Left ventricle myocardium superior (tissue), 1 donor: ENCODE data around the gene LTV1. TPM values are rescaled to one million over a fixed set of nuclear protein-coding genes. Genes with fewer than 3 reads are reported as not detected.
"Not testable (repeated sequence)": the region's sequence is repeated elsewhere in the genome, so short reads cannot be mapped to it uniquely, and the experiment has no call there.

Source experiments
- ATAC-seq: fragments of 200-7000 bp; cut with Tn5 transposase; one replicate; pipeline ENCODE4 v1.9.1; 2020; ENCODE audit warnings: mild to moderate bottlenecking, moderate library complexity
- DNase-seq: peaks from one replicate; pipeline ENCODE4 v3.0.0-alpha.2; 2020
- intact Hi-C: fragments of 100-400 bp; cut with micrococcal nuclease; formaldehyde crosslinking; loops from one replicate; pipeline ENCODE4 v1.11.0; 2022
- long read RNA-seq: library from polyadenylated mRNA; unstranded; transcript quantifications from one replicate; pipeline ENCODE4 v2.0.0, GENCODE V29; 2021
- total RNA-seq: library from RNA; stranded (reverse); fragmentation: NEBNext Ultra II Directional; extraction: Animal tissue kit (Norgen Biotek cat#: 25700); gene quantifications from one replicate; pipeline ENCODE4 v1.2.1, GENCODE V29; 2021
- donor health status: DM: no; HTN: yes; CAD: no; lungs with severe emphysema.

The LTV1 gene, protein sequence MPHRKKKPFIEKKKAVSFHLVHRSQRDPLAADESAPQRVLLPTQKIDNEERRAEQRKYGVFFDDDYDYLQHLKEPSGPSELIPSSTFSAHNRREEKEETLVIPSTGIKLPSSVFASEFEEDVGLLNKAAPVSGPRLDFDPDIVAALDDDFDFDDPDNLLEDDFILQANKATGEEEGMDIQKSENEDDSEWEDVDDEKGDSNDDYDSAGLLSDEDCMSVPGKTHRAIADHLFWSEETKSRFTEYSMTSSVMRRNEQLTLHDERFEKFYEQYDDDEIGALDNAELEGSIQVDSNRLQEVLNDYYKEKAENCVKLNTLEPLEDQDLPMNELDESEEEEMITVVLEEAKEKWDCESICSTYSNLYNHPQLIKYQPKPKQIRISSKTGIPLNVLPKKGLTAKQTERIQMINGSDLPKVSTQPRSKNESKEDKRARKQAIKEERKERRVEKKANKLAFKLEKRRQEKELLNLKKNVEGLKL
- total RNA-seq = 12.6 TPM
- long read RNA-seq, transcript LTV1-201 (11 exons, 1,847 nt) = major isoform, 22 of 29 reads
- long read RNA-seq, partial matches to known transcripts = 5 of 29 reads
- long read RNA-seq, other reads (novel, unspliced or antisense) = 2 of 29 reads

- intact Hi-C loops = no loop called here
- ATAC-seq (peak; percentile 100), DNase-seq (peak; percentile 97)
These were observed at the start of gene LTV1 for GRCh38 chr6:143842902-143843676. LTV1 (plus strand) TSS chr6:143843338; CDS start chr6:143843478, 140 bp downstream.

DNA sequence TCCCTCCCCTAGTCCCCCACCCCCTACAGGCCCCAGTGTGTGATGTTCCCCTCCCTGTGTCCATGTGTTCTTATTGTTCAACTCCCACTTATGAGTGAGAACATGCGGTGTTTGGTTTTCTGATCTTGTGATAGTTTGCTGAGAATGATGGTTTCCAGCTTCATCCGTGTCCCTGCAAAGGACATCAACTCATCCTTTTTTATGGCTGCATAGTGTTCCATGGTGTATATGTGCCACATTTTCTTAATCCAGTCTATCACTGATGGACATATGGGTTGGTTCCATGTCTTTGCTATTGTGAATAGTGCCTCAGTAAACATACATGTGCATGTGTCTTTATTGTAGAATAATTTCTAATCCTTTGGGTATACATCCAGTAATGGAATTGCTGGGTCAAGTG, 46.6 kb upstream of the LTV1 start:
- ATAC-seq, DNase-seq: not testable (repeated sequence)

GRCh38 chr6:143798487-143798886, 44.7 kb upstream of the LTV1 start:
- ATAC-seq, intact Hi-C loops, DNase-seq: not testable (repeated sequence)

More for the DNA sequence above, 46.6 kb upstream of the LTV1 start:
- intact Hi-C loops = not testable (repeated sequence)

DNA sequence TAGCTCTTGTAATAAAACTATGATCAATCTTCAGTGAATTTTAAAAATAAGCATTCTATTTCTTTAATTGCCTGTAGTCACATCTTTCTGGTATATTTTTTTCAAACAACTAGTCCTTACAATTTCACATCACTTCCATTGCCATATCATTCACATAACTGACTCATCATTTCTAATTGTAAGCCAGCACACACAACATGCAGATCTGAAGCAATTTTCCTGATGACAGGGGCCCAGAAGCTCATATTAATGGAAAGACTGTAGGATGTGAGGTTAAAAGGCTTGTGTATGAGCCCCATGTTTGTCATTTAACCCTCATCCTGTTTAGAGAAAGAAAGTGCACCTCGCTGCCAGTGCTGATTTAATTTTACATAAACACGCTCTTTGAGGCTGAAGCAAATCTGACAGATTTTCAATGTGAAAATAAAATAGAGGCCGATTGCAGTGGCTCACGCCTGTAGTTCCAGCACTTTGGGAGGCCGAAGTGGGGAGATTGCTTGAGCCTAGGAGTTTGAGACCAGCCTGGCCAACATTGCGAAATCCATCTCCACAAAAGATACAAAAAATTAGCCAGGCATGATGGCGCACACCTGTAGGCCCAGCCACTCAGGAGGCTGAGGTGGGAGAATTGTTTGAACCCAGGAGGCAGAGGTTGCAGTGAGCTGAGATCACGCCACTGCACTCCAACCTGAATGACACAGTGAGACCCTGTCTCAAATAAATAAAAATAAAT, 40.1 kb upstream of the LTV1 start:
- DNase-seq (no peak), ATAC-seq (no peak)
- intact Hi-C loops = no loop called here

DNA sequence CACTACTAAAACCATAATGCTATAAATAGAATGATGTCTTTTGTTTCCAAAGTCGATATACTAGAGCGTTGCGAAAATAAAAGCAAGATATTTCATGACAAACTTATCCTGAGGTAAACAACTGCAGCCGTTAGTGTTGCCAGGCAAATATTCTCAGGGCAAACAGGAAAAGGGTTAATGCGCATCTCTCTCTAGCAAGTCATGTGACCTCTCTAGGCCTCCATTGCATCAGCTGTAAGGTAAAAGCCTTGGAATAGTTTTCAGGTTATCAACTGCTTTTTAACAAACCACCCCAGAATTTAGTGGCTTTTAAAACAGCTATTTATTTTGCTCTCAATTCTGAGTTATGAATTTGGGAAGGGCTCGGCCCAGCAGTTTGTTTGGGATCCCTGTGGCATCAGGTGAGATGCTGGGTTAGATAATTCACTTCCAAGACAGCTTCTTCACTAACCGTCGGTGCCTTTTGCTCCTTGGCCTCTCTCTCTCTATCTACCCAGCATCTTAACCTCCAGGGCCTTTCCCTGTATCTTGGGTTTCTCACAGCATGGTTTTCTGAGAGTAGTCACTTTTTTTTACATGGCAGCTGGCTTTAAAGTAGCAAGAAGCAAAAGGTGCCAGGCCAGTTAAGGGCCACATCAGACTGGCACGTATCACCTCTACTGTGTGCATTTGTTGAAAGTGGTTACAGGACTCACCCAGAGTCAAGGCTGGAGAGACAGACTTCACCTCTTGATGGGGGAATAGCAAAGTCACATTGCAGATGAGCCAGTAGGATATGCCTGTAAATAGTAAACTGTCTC, 39.2 kb upstream of the LTV1 start:
- DNase-seq = no peak
- no peak for ATAC-seq
- intact Hi-C loops = no loop called here

GRCh38 chr6:143804835-143805239, 38.3 kb upstream of the LTV1 start:
- DNase-seq (no peak), ATAC-seq (peak; percentile 39)
- intact Hi-C loops = no loop called here

GRCh38 chr6:143806282-143807102, 36.6 kb upstream of the LTV1 start:
- ATAC-seq (no peak), DNase-seq (no peak)
- intact Hi-C loops = no loop called here

GRCh38 chr6:143807103-143807772, 35.9 kb upstream of the LTV1 start:
- intact Hi-C loops = no loop called here
- ATAC-seq (no peak), DNase-seq (no peak)

DNA sequence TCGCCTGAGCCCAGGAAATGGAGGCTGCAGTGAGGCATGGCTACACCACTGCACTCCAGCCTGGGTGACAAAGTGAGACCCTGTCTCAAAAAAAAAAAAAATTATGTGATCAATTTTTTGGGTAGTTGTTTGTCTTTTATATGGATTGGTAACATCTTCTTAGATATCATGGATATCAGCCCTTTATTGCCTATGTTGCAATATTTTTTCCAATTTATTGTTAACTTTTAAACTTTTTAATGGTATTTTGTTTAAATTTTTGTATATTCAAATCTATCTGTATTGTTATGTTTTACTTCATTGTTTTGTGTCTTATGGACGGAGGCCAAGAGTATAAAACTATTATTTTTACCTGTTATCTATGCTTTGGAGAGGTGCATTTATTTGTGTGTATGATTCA, 32.4 kb upstream of the LTV1 start:
- intact Hi-C loops = no loop called here
- no peak for ATAC-seq
- no peak for DNase-seq

DNA sequence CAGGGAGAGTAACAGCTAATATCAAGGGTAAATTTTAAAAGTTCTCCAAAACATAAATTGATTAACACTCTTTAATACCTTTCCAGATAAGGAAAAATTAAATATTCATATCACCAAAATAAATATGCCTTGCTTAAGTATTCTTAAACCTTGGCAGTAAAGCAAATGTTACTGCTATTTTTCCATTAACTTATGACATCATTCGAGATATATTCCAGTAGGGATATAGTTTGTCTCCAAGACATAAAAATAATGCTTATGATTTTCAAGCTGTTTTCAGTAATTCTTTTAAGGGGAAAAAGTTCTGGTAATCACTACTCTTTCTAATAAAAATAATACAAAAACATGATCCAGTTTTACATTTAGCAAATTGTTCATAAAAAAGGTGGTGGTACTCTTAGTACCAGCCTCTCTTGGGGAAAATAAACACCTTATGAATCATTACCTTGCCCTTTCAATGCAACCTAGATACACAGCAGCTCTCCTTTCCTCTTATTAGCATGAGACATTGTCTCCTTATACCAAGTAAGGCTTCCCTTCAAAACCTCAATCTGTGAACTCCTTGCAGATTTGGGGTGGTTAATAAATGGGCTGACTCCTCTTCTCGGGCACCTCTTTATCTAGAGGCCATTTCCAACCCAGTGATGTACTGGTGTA, 31.5 kb upstream of the LTV1 start:
- DNase-seq (no peak), ATAC-seq (no peak)
- intact Hi-C loops = no loop called here

- DNase-seq = no peak
- intact Hi-C loops = no loop called here
- no peak for ATAC-seq
These were observed 25.5 kb upstream of the LTV1 start for GRCh38 chr6:143817621-143818020.

GRCh38 chr6:143821359-143821758, 21.8 kb upstream of the LTV1 start:
- intact Hi-C loops = no loop called here
- ATAC-seq (no peak), DNase-seq (no peak)

- intact Hi-C loops = no loop called here
- ATAC-seq = no peak
These were observed 20.5 kb upstream of the LTV1 start for GRCh38 chr6:143822584-143823024.

GRCh38 chr6:143823548-143823947, 19.6 kb upstream of the LTV1 start:
- ATAC-seq (no peak), DNase-seq (no peak)
- intact Hi-C loops = no loop called here

More at GRCh38 chr6:143822584-143823024, 20.5 kb upstream of the LTV1 start:
- DNase-seq = no peak

DNA sequence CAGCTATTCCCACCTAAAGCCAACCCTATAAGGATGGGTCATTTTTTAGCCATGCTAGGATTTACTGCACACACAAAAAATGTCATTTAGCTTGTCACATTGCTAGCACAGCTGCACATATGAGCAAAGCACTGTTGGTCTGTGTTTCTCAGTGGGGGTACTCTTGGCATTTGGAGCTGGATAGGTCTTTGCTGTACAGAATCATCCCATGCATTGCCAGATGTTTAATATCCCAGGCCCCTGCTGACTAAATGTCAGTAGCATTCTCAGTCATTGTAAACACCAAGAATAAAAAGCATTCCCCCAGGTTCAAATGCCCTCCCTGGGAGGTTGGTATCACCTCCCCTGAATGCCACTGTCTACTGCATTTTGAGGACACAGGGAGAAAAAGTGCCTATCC, 14.6 kb upstream of the LTV1 start:
- DNase-seq (no peak), ATAC-seq (no peak)
- intact Hi-C loops = no loop called here

- ATAC-seq (no peak), DNase-seq (no peak)
- intact Hi-C loops = no loop called here
These were observed 7.0 kb upstream of the LTV1 start for GRCh38 chr6:143836150-143836549.

DNA sequence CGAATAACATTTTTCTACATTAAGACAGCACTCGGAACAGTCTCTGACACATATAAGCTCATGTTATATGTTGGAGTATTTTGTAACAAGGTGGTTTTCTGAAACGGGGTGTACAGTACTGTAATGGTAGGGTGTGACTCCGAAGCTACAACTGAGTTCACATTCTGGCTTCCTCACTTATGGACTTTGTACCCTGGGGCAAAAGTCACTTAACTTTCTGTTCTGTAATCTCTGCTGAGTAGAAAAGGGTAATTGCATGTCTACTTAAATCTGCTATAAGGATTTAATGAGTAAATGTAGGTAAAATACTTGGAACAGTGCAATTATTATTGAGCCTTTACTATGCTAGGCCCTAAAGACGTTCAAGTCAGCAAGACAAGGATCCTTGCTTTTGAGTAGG, 4.7 kb upstream of the LTV1 start:
- intact Hi-C loops = no loop called here
- ATAC-seq (no peak), DNase-seq (no peak)
